BJ (cell line): ENCODE results near the gene NMUR2. TPM values are rescaled to one million over a fixed set of nuclear protein-coding genes. Genes with fewer than 3 reads are reported as not detected.

Source experiments
- CTCF ChIA-PET: fragments of 350-600 bp; formaldehyde crosslinking; extraction: SDS; loops from one replicate; lab custom pipeline; 2021; ENCODE audit warnings: antibody characterized with exemption, inconsistent platforms; lab: Yijun Ruan, JAX
- POLR2A ChIA-PET: fragments of 300-600 bp; sonication (Branson Sonifier 250); formaldehyde crosslinking; extraction: SDS; loops from one replicate; lab custom pipeline; 2021; ENCODE audit warnings: antibody characterized with exemption; lab: Charles Lee
- DNase-seq: peaks from one replicate; pipeline ENCODE4 v3.0.0-alpha.2; 2011; ENCODE audit warnings: low read depth
- H3K27me3 ChIP-seq: 2 replicates; pipeline ENCODE4 v1.6.0; 2011; ENCODE audit warnings: low read length; ENCODE audit not compliant: control insufficient read depth, insufficient read depth
- H3K36me3 ChIP-seq: 2 replicates; pipeline ENCODE4 v1.5.1; 2011; ENCODE audit warnings: low read length; ENCODE audit not compliant: control insufficient read depth, insufficient read depth
- H3K4me3 ChIP-seq: 2 replicates; pipeline ENCODE4 v1.5.1; 2011; ENCODE audit warnings: low read depth, mild to moderate bottlenecking, control low read depth, low read length
- CTCF ChIP-seq: IDR thresholded peaks from 2 replicates; pipeline ENCODE4 v1.5.1; 2011; ENCODE audit warnings: low read depth, mild to moderate bottlenecking, control low read depth, inconsistent platforms, low read length, moderate library complexity; ENCODE audit not compliant: insufficient read depth
- polyA plus RNA-seq: library from polyadenylated mRNA; depleted of rRNA; stranded (reverse); fragments of >200 nt; gene quantifications from 2 replicates; pipeline ENCODE4 v1.2.3, GENCODE V29; 2011

Gene NMUR2
- polyA plus RNA-seq, 1 experiment, result not detected

GRCh38 chr5:152404494-152404893 lies 585 bp downstream of the NMUR2 start:
- no peaks in the 10 kb centered on the region for H3K36me3 ChIP-seq
- no peak for DNase-seq
- no peak for TF ChIP-seq CTCF
- H3K4me3 ChIP-seq, result no peak overlapping the region
- no peaks in the 10 kb centered on the region for H3K27me3 ChIP-seq
- POLR2A ChIA-PET, result no interaction called here
- CTCF ChIA-PET, result no interaction called here

- no peak for TF ChIP-seq CTCF
- Histone ChIP-seq H3K36me3 (no peaks in the 10 kb centered on the region), H3K4me3 (no peak overlapping the region), H3K27me3 (no peaks in the 10 kb centered on the region)
- no peak for DNase-seq
- POLR2A ChIA-PET, result no interaction called here
- CTCF ChIA-PET, result no interaction called here
Observed at GRCh38 chr5:152403046-152403445, 2.0 kb downstream of the NMUR2 start.

- no peak overlapping the region for H3K4me3 ChIP-seq
- no peak for DNase-seq
- ChIA-PET POLR2A (no interaction called here), CTCF (no interaction called here)
- no peak for TF ChIP-seq CTCF
- H3K27me3 ChIP-seq, result no peaks in the 10 kb centered on the region
- no peaks in the 10 kb centered on the region for H3K36me3 ChIP-seq
Observed at GRCh38 chr5:152400846-152401245, 4.2 kb downstream of the NMUR2 start.

GRCh38 chr5:152397581-152397980 lies 7.5 kb downstream of the NMUR2 start:
- ChIA-PET POLR2A (no interaction called here), CTCF (no interaction called here)
- no peak for TF ChIP-seq CTCF
- DNase-seq, result no peak
- no peaks in the 10 kb centered on the region for H3K27me3 ChIP-seq
- no peak overlapping the region for H3K4me3 ChIP-seq
- H3K36me3 ChIP-seq, result no peaks in the 10 kb centered on the region

GRCh38 chr5:152393441-152393840 lies 11.6 kb downstream of the NMUR2 start:
- ChIA-PET CTCF (no interaction called here), POLR2A (no interaction called here)
- Histone ChIP-seq H3K4me3 (no peak overlapping the region), H3K36me3 (no peaks in the 10 kb centered on the region), H3K27me3 (no peaks in the 10 kb centered on the region)
- TF ChIP-seq CTCF, result no peak
- no peak for DNase-seq
